C4-2B (cell line): ENCODE measurements around the gene GRIK2.

Source experiments
- CTCF ChIP-seq: fragments of 450-650 bp; conservative IDR thresholded peaks from 2 replicates; pipeline ENCODE4 v1.5.1; 2017; ENCODE audit warnings: mild to moderate bottlenecking
- ZFX ChIP-seq: fragments of 450-650 bp; IDR thresholded peaks from 2 replicates; pipeline ENCODE4 v1.6.1; 2017

- no peak for TF ChIP-seq CTCF
- no peak for TF ChIP-seq ZFX
Measured at GRCh38 chr6:101776919-101777350, 383.4 kb downstream of the GRIK2 start.
